ENCODE measurements around the gene CPEB4. TPM values are rescaled to one million over a fixed set of nuclear protein-coding genes. Genes with fewer than 3 reads are reported as not detected.

CPEB4 gene
- total RNA-seq, 2 experiments from 2014 or later, result 12.2 to 12.3 TPM

DNA sequence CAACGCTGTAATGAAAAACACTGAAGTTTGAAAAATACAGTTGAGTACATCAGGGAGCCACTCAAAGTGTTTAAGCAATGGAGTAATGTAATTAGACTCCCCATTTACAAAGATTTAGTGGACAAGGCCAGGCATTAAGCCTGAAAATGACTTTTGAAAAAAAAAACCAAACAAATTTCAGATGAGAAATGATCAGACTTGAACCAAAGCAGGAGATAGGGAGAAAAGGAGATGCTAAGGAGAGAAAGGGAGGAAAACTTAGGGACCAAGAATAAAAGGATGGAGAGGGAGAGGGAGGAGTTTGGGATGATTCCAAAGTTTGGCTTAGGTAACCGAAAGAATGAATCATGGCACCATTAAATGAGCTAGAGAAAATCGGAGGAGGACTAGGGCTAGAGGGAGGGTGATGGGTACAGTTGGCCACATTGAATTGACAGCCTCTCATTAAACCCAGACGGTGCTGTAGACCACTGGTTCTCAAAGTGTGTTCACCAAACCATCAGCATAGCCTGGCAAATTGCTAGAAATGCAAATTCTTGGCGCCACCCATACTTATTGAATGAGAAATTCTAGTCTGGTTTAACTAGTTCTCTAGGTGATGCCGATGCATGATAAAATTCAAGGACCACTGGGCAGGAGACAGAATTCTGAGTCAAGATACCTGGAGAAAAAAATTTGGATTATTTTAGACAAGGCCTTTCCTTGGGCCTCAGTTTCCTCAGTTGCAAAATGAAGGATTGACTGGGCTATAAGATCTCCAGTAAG, 6.2 kb upstream of the CPEB4 start:
- CTCF ChIA-PET, result no interaction called here
- POLR2A ChIA-PET, result no interaction called here

DNA sequence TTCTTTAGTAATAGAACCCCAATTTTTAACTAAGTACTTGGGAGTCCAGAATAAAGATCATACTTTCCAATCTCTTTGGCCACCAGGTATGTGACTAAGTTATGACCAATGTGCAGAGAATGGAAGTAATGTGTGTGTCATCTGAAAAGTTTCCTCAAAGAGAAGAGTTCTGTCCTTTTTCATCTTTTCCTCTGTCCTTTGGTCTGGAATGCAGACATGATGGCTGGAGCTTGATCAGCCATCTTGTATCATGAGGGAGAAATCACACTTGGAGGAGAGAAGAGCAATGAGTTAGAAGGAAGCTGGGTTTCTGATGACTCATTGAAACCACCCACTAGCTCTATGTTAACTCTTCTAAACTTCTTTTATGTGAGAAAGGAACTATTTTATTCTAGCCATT, 5.5 kb upstream of the CPEB4 start:
- ChIA-PET POLR2A (no interaction called here), CTCF (no interaction called here)

DNA sequence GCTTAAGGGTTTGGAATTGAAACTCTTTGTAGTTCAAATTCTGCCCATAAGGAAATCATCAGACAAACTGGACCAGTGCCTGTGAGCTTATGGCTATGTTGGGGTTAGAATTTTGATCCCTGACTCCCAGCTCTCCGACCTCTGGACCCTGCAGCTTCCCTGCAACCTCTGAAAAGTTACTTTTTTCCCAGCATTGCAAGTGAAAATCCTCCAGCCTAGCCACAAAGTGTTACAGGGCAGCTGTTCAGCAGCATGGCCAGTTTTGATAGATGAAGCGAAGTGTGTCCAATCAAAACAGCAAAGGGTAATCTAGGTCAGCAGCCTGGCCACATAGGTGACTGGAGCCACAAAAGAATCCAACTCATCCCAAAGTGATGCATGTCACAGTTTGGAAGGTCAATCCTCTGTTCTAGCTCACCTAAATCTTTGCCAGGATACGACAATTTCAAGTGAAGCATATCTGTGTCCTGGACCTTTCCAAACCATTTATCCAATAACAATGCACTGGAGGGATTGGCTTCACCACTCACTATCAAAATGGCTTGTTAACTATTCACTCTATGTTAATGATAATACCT, 4.7 kb upstream of the CPEB4 start:
- POLR2A ChIA-PET, result no interaction called here
- CTCF ChIA-PET, result interaction anchor here (1.1 kb wide), 1 partner anchor 30 kb away, joined by 3 read pairs; no protein-coding TSS in a partner anchor

DNA sequence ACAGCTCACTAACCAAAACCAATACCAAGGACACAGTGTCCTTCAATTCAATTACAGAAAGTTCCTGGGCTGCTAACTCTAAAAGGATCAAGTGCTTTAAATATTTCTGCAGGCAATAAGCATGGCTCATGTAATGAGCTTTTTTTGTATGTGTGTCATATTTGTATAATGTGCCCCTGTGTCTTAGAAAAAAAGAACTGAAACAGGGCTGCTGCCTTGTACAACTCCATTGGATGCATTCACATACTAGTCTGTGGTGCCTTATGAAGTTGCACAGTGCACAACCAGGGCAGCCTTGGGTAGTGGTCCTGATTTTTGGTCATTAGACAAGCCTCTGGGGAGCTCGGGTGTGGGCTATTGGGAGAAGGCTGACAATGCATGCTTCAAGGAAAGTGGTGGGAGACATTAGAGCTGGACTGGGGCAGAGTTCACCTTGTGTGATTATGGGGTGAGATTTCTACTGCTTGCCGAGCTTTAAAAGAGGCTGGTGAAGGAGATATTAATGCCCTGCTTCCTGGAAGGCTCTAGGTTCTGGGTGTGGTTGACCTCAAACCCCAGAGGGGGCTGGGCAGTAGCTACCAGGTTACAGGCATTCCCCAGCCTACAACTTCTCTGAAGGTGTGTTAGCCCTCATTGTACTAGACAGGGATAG, 3.6 kb upstream of the CPEB4 start:
- CTCF ChIA-PET, result interaction anchor here (0.7 to 1.4 kb wide), 3 partner anchors 12 to 252 kb away, joined by 3 to 4 read pairs (median 3); no protein-coding TSS in a partner anchor
- POLR2A ChIA-PET, result interaction anchor here (0.9 kb wide), 1 partner anchor 34 kb away, joined by 3 read pairs; no protein-coding TSS in a partner anchor

DNA sequence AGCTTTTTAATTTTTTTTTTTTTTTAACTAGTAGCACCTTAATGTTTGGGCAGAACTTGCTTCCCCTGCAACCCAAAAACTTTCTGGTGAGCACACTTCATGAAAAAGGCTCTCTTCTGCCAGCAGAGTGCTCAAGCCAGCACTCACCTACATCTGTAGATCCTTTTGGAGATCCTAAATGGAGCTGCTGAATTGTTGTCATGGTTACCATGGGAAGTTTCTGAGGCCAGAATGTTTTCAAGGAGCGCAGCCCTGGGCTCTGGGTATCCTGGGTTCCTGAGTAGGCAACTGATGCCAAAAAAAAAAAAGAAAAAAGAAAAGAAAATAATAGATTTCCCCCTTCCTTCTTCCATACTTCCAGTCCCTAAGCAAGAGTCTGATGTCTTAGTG, 3.1 kb upstream of the CPEB4 start:
- ChIA-PET CTCF (interaction anchor here (0.7 to 1.4 kb wide), 2 partner anchors 11 to 252 kb away, joined by 3 to 4 read pairs; no protein-coding TSS in a partner anchor), POLR2A (interaction anchor here (0.9 kb wide), 1 partner anchor 33 kb away, joined by 3 read pairs; no protein-coding TSS in a partner anchor)

DNA sequence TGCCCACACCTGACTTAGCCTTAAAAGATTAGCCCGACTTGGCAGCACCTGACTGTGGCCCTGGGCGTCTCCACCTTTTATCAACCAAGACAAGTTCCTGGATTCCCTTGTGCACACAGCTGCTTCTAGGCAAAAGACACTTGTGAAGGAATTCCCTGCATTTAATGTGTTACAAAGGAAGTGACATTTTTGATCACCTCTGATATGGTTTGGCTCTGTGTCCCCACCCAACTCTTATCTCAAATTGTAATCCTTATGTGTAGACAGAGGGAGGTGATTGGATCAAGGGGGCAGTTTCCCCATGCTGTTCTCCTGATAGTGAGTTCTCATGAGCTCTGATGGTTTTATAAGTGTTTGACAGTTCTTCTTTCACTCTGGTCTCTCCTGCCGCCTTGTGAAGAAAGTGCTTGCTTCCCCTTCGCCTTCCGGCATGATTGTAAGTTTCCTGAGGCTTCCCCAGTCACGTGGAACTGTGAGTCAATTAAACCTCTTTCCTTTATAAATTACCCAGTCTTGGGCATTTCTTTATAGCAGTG, 2.6 kb upstream of the CPEB4 start:
- CTCF ChIA-PET, result interaction anchor here (1.4 kb wide), 1 partner anchor 11 kb away, joined by 4 read pairs; no protein-coding TSS in a partner anchor
- POLR2A ChIA-PET, result interaction anchor here (0.5 kb wide), 1 partner anchor 51 kb away, joined by 13 read pairs; no protein-coding TSS in a partner anchor

DNA sequence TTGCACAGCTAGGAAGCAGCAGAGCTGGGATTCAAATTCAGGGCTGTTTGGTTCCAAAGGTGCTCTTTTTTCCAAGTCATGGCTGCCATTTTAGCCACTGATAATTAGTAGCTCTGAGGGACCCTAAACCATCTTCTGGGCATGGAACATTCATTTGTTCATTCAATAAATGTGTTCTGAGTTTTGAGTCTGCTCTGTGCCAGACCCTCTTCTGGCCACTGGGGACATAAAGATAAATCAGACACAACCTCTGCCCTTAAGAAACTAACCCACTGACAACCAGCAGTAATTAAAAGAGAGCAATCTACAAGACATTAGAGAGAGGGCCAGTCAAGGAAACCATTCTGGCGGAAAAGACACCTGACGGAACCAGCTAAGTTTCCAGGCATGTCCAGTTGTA, 2.0 kb upstream of the CPEB4 start:
- POLR2A ChIA-PET, result no interaction called here
- CTCF ChIA-PET, result no interaction called here

DNA sequence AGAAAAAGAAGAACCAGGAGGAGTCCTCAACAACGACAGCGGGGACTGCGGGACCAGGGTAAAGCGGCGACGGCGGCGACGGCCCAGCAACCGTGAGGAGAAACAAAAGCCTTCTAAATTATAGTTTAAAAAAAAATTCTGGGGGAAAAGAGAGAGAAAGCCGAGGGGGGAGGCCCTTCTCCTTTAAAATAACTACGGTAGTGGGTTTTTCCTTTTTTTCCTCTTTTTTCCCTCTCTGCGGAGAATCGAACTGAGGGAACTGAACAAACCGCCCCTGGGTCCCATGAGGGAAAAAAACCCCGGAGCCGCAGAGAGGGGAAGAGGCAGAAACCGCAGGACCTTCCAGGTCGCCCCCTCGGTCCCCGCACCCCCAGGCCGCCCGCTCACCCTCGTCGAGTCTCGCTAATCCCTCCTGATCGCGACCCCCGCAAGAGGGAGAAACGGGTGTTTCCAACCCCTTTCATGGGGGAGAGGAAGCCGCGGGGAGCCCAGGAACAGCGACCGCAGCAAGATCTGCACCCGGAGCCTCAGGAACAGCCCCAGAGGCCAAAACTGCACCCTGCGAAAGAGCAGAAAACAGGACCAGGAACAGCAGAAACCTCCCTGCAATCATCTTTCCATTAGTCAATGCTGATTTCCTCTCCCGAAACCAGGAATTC, 453 bp downstream of the CPEB4 start:
- ChIA-PET POLR2A (interaction anchor here (1.0 to 1.7 kb wide), 2 partner anchors 29 to 272 kb away, joined by 4 to 16 read pairs; partner anchors contain the start of gene BOD1), CTCF (interaction anchor here (0.6 kb wide), 1 partner anchor 247 kb away, joined by 4 read pairs; no protein-coding TSS in a partner anchor)

DNA sequence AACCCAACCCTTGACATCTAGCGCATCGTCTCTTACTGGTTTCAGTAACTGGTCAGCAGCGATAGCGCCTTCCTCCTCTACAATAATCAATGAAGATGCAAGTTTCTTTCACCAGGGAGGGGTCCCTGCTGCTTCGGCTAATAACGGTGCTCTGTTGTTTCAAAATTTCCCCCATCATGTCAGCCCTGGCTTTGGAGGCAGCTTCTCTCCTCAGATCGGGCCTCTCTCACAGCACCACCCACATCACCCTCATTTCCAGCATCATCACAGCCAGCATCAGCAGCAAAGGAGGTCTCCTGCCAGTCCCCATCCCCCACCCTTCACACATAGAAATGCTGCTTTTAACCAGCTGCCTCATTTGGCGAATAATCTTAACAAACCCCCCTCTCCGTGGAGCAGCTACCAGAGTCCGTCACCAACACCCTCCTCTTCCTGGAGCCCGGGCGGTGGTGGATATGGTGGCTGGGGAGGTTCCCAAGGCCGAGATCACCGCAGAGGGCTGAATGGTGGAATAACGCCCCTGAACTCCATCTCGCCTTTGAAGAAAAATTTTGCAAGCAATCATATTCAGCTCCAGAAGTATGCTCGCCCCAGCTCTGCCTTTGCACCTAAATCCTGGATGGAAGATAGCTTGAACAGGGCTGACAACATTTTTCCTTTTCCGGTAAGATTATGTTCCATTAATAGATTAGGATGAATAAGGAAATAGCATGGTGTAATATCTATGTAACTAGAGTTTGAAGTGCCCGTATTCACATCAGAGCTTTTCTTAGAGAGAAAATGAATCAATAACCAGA, 2.2 kb downstream of the CPEB4 start:
- CTCF ChIA-PET, result interaction anchor here (0.5 to 0.6 kb wide), 2 partner anchors 191 to 1631 kb away, joined by 3 to 4 read pairs; no protein-coding TSS in a partner anchor
- POLR2A ChIA-PET, result interaction anchor here (1.1 to 1.2 kb wide), 2 partner anchors 20 to 28 kb away, joined by 3 to 5 read pairs; no protein-coding TSS in a partner anchor

DNA sequence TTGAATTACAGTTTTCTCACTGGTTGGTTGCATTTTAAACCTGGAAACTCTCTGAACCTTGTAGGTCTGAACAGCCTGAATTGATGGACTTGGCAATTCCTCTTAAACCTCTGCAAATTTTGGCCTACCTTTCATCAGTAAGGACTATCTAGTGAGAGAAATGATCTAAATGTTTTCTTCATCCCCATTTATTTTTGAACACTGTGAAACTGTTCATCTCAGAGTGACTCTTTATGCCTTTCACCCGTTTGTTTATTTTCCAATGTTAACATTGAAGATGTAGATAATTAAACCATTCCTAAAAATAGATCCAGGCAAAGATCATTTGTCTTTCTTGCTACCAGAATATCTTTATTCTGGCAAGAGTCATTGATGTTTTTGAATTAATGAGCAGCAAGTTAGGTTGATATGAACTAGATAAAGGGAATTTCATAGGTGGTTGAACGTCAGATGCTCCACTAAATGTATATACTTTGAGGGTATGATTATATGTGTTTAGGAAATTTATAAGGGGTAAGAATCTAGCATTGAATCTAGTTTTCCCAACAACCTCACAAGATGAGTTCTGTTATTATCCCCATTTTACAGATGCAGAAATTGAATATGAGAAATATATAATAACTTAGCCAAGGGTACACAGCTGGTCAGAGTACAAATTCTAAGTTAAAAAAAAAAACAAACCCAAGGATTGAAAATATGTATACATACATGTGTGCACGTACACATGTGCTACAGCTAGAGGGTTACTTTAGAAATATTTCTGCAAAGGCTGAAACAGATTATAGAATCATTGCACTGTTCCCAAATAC, 3.4 kb downstream of the CPEB4 start:
- ChIA-PET CTCF (interaction anchor here (0.5 to 0.6 kb wide), 2 partner anchors 192 to 1630 kb away, joined by 3 to 4 read pairs; no protein-coding TSS in a partner anchor), POLR2A (interaction anchor here (1.2 kb wide), 1 partner anchor 27 kb away, joined by 5 read pairs; no protein-coding TSS in a partner anchor)

DNA sequence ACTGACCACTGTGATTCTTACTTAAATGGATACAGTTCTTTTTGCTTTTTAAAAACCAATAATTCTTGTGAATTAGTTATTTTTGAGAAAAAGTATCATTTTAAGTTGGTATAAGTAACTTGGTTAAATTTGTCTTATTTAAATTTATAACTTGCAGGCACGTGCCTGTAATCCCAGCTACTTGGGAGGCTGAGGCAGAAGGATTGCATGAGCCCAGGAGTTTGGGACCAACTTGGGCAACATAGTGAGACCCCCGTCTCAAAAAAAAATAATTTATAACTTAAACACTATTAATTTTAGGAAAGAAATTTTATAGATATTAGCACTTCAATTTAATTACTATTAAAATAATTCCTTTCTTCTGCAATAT, 5.0 kb downstream of the CPEB4 start:
- POLR2A ChIA-PET, result no interaction called here
- CTCF ChIA-PET, result no interaction called here

DNA sequence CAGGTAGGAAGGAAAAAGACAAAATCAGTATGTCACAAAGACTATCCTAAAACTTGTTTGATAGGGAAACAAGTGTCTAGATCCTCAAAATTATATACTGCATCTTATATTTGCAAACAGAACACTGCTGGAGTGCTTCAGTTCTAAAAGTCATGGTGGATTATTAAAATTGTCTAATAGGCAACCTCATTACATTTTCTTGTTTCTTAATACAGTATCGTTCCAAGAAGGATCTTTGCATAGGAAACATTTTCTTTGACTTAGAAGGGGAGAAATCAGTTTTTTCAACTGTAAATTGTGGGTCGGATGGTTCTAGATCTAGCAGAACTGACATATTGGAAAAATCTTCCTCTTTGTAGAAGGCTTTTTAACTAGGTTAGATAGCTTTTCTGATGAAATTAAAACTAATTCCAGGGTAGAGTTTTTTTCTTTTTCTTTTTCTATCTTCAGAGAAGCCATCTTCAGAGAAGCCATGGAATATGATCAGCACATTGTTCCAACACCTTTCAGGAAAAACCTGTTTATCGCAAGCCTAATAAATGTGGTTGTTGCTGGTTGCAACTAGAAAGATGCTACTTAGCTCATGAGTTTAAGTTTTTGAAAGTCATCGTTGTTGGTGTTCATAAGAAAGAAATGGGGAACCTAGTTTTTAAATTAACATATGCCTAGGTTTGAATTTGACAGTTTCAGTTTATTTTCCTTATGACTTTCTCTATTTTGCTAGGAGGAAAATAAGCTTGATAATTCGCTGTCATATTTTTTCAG, 7.4 kb downstream of the CPEB4 start:
- CTCF ChIA-PET, result interaction anchor here (2.0 kb wide), 1 partner anchor 11 kb away, joined by 4 read pairs; no protein-coding TSS in a partner anchor
- POLR2A ChIA-PET, result no interaction called here

DNA sequence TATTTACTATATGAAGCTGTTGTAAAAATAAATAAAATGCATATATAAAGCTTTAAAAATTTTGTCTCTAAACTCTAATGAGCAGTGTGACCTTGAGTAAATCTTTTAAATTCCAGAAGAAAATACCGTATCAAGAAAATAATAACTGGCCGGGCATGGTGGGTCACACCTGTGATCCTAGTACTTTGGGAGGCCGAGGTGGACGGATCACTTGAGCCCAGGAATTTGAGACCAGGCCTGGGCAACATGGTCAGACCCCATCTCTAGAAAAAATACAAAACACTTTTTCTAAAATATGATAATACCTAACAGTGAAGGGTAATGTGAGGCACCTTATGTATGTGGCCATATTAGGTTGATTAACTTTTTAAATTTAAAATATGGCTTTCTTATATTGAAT, 8.5 kb downstream of the CPEB4 start:
- ChIA-PET CTCF (interaction anchor here (1.0 to 2.0 kb wide), 3 partner anchors 9 to 29 kb away, joined by 3 to 4 read pairs (median 4); no protein-coding TSS in a partner anchor), POLR2A (no interaction called here)

DNA sequence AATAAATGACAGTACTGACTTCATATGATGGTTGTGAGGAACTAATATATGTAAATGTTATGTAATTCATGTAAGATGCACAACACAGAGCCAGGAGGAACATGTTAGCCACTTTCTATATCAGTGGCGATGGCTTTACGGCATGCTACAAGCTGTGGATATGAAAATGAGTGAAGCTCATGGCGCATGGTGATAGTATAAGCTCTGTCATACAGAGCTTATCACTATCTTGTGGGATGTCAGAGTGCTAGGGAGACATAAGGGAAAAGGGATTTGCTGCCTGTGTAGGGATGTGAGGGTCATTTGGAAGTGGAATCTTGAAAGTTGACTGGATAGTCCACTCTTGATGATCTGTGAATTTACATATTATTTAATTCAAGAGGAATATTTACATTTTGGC, 13.6 kb downstream of the CPEB4 start:
- POLR2A ChIA-PET, result interaction anchor here (0.5 kb wide), 1 partner anchor 11 kb away, joined by 5 read pairs; no protein-coding TSS in a partner anchor
- CTCF ChIA-PET, result interaction anchor here (0.7 kb wide), 1 partner anchor 25 kb away, joined by 3 read pairs; no protein-coding TSS in a partner anchor

DNA sequence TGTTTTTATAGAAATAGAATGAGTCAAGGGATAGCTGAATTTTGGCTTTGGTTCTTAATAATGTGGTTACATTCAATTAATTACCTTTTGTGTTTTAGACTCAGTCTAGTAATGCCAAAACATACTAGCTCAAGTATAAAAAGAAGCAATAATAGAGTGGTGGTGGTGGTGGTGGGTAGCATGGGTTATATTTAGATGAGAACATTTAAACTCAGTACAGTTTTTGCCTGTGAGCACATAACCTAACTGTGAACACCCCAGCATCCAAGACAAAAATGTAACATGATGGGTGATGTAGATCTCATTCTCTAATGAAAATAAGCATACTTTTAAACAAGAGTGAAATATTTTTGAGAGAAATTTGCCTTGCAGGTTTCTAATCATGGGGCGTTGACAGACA, 14.2 kb downstream of the CPEB4 start:
- POLR2A ChIA-PET, result no interaction called here
- CTCF ChIA-PET, result interaction anchor here (0.6 to 0.7 kb wide), 2 partner anchors 23 to 24 kb away, joined by 3 read pairs; no protein-coding TSS in a partner anchor

DNA sequence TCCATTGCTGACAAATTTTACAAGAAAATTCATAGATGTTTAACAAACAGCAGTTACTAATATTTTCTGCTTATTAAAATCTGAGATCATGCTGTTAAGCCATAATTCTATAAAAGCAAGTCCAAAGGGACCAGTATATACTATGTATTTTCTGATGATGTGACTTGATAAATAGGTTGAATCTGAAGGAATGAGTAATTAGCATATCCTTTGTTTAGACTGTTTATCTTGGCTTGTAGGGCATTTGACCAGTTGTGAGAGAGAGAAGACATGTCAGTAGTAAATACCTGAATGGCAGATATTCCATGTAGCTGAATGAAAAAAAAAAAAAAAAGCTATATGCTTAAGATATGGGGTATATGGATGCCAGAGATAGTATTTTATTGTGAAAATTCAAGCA, 14.6 kb downstream of the CPEB4 start:
- ChIA-PET CTCF (interaction anchor here (0.6 to 2.0 kb wide), 2 partner anchors 23 kb away, joined by 3 to 7 read pairs; no protein-coding TSS in a partner anchor), POLR2A (no interaction called here)

Data from activated CD8-positive, alpha-beta memory T cell treated with anti-CD3 and anti-CD28 coated beads for 36 hours (primary cell).